Kidney (tissue), 14 donors: ENCODE measurements around the gene DNAI1. TPM values are rescaled to one million over a fixed set of nuclear protein-coding genes. Genes with fewer than 3 reads are reported as not detected.

ENCODE experiments used
- DNase-seq, 5 donors: peaks; one replicate each; pipeline ENCODE4 v3.0.0-alpha.2; 2013 to 2020
- FAIRE-seq: peaks from 2 replicates; lab custom pipeline; 2012; peaks lifted over from hg19 to GRCh38; lab: Jason Lieb, UNC
- H3K27ac ChIP-seq, 2 donors: one replicate each; pipeline ENCODE4 v1.7.0; 2013; ENCODE audit warnings: low read depth in 2 of 2, low read length in 2 of 2, inconsistent platforms in 1 of 2
- H3K27me3 ChIP-seq: one replicate; pipeline ENCODE4 v1.7.1; 2013; ENCODE audit warnings: low read length, inconsistent platforms; ENCODE audit not compliant: control insufficient read depth, insufficient read depth
- H3K36me3 ChIP-seq, 3 donors: one replicate each; pipeline versions ENCODE4 v1.7.0 to v1.7.1; 2013; ENCODE audit warnings: low read length in 3 of 3, control low read depth in 1 of 3, inconsistent platforms in 1 of 3; ENCODE audit not compliant: insufficient read depth in 3 of 3, control insufficient read depth in 2 of 3
- H3K4me1 ChIP-seq, 3 donors: one replicate each; pipeline versions ENCODE4 v1.7.0 to v1.7.1; 2013; ENCODE audit warnings: low read length in 3 of 3, inconsistent platforms in 1 of 3, low read depth in 1 of 3; ENCODE audit not compliant: control insufficient read depth in 2 of 3, insufficient read depth in 2 of 3
- H3K4me3 ChIP-seq, 3 donors: one replicate each; pipeline versions ENCODE4 v1.7.0 to v1.8.1; 2013; ENCODE audit warnings: low read length in 3 of 3, control low read depth in 1 of 3, inconsistent platforms in 1 of 3
- H3K9ac ChIP-seq, 3 donors: one replicate each; pipeline versions ENCODE4 v1.7.0 to v1.7.1; 2013; ENCODE audit warnings: low read length in 3 of 3, control low read depth in 1 of 3, inconsistent platforms in 1 of 3
- H3K9me3 ChIP-seq, 3 donors: one replicate each; pipeline versions ENCODE4 v1.7.0 to v1.7.1; 2013; ENCODE audit warnings: low read length in 3 of 3, control low read depth in 1 of 3, inconsistent platforms in 1 of 3; ENCODE audit not compliant: control insufficient read depth in 2 of 3, insufficient read depth in 1 of 3
- intact Hi-C: fragments of 100-400 bp; cut with DNase I; formaldehyde crosslinking; loops from one replicate; pipeline ENCODE4 v1.11.1; 2022
- polyA plus RNA-seq: library from polyadenylated mRNA; stranded (reverse); fragments of 350-450 nt; fragmentation: Illumina TruSeq; extraction: RNeasy Lipid Tissue Mini Kit (QIAGEN cat#74804); gene quantifications from one replicate; pipeline ENCODE4 v1.2.3, GENCODE V29; 2014; ENCODE audit warnings: low read depth, low replicate concordance; ENCODE audit not compliant: insufficient read depth
- total RNA-seq: library from RNA; stranded (reverse); fragmentation: NEBNext Ultra II Directional; extraction: Animal tissue kit (Norgen Biotek cat#: 25700); gene quantifications from one replicate; pipeline ENCODE4 v1.2.1, GENCODE V29; 2021
- TF ChIP-seq, protein P1 (sequence below): IDR thresholded peaks from 3 replicates; pipeline ENCODE4 v1.5.1; 2012; ENCODE audit warnings: mild to moderate bottlenecking, moderate library complexity, borderline replicate concordance; ENCODE audit not compliant: insufficient read depth; ENCODE audit errors: extremely low read depth
- donor health status: control.
- donor health status: control.
- donor health status: control.
- donor health status: control.
- donor health status: control.
- donor health status: DM: yes; HTN: yes; CAD: no.
- donor health status: Normal renal cell carcinoma (clear cell type).

DNAI1 gene
- total and polyA plus RNA-seq, 2 donors from 2014 or later = 2.4 to 3.0 TPM

DNA sequence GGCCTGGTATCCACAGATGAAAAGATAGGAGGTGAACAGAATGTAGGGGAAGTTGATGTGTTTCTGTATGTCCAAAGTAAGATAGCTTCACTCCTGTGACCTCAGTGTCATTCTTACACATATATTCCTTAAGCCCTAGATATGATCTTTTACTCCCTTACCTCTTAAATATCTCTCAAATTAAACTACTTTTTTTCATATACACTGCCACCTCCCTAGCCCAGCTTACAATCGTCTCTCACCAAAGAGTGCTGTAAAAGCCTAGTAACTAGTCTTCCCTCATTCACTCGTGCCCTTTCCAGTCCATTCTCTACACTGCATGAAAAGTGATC is 5.3 kb downstream of the DNAI1 start:
- H3K27ac ChIP-seq = no peak overlapping the region
- intact Hi-C loops = no loop called here
- no peak for DNase-seq
- no peak overlapping the region for H3K9ac ChIP-seq
- H3K4me1 ChIP-seq = no peaks in the 10 kb centered on the region
- H3K9me3 ChIP-seq = no peaks in the 10 kb centered on the region
- H3K4me3 ChIP-seq = no peak overlapping the region
- FAIRE-seq = no peak
- H3K36me3 ChIP-seq = no peaks in the 10 kb centered on the region
- TF ChIP-seq, protein P1, sequence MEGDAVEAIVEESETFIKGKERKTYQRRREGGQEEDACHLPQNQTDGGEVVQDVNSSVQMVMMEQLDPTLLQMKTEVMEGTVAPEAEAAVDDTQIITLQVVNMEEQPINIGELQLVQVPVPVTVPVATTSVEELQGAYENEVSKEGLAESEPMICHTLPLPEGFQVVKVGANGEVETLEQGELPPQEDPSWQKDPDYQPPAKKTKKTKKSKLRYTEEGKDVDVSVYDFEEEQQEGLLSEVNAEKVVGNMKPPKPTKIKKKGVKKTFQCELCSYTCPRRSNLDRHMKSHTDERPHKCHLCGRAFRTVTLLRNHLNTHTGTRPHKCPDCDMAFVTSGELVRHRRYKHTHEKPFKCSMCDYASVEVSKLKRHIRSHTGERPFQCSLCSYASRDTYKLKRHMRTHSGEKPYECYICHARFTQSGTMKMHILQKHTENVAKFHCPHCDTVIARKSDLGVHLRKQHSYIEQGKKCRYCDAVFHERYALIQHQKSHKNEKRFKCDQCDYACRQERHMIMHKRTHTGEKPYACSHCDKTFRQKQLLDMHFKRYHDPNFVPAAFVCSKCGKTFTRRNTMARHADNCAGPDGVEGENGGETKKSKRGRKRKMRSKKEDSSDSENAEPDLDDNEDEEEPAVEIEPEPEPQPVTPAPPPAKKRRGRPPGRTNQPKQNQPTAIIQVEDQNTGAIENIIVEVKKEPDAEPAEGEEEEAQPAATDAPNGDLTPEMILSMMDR = no peak
- H3K27me3 ChIP-seq = peaks cover 1% of the 10 kb centered on the region

DNA sequence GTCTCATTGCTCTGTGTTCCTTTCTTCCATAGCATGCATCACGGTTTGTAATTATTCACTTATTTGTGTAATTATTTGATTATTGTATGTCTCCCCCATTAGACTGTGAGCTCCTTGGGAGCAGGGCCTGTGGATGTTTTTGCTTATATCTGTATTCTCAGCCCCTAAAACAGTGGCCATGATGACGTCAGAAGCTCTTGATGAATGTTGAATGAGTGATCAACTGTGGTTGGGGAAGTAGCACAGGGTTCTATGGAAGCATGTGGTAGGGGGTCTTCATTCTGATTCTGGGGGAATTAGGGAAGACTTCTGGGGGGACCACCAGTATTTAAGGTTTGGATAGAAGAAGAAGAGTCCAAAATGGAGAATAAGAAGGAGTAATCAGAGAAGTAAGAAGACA is 6.0 kb downstream of the DNAI1 start:
- H3K4me3 ChIP-seq = no peak overlapping the region
- DNase-seq (no peak), FAIRE-seq (no peak)
- H3K27me3 ChIP-seq = no peaks in the 10 kb centered on the region
- intact Hi-C loops = no loop called here
- no peaks in the 10 kb centered on the region for H3K36me3 ChIP-seq
- H3K4me1 ChIP-seq = no peaks in the 10 kb centered on the region
- H3K27ac ChIP-seq = no peak overlapping the region
- no peak overlapping the region for H3K9ac ChIP-seq
- TF ChIP-seq, protein P1 = no peak
- H3K9me3 ChIP-seq = no peaks in the 10 kb centered on the region

DNA sequence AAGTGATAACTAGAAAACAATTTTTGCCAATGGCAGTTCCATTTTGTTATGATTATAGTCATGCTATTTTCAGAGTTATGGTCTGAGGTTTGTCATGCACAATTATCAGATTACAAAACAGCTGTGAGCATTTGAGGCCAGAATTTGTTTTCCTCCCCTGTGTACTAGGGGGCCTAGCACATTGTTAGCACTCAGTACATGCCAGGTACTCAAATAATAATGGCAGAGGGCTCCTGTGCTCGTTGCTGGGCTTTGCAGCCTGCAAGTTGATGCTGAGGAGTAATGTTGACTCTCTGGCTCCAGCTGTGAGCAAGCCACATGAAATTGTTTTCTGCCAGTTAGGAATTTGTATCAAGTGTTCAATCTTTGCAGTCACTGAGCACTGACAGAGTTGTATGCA is 6.9 kb downstream of the DNAI1 start:
- Histone ChIP-seq H3K27ac (no peak overlapping the region), H3K27me3 (no peaks in the 10 kb centered on the region), H3K4me3 (no peak overlapping the region), H3K9me3 (no peaks in the 10 kb centered on the region), H3K9ac (no peak overlapping the region), H3K36me3 (no peaks in the 10 kb centered on the region), H3K4me1 (no peaks in the 10 kb centered on the region)
- no peak for DNase-seq
- intact Hi-C loops = no loop called here
- no peak for FAIRE-seq
- TF ChIP-seq, protein P1 = no peak

DNA sequence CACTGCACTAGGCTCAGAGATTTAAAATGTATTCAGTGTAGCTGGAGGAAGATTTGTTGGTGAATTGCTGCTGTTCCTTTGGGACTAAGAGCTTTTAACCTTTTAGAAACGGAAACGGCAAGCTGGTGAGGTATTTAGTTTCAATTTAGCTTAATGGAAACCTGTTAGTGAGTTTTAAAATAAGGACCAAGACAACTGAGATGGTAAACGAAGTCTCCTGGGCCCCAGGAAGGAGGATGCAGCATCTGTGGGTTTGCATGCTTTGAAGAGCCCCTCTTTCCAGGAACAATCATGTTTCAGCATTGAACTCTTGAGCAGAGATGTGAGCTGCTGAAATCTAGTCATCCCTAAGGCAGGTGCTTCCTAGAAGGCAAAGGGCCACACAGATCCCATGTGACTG is 16.5 kb downstream of the DNAI1 start:
- Histone ChIP-seq H3K36me3 (no peaks in the 10 kb centered on the region), H3K4me1 (no peaks in the 10 kb centered on the region), H3K4me3 (no peak overlapping the region), H3K27me3 (no peaks in the 10 kb centered on the region), H3K9ac (no peak overlapping the region), H3K9me3 (no peaks in the 10 kb centered on the region), H3K27ac (no peak overlapping the region)
- intact Hi-C loops = no loop called here
- TF ChIP-seq, protein P1 = no peak
- DNase-seq (no peak), FAIRE-seq (no peak)
